Activated CD8-positive, alpha-beta T cell treated with anti-CD3 and anti-CD28 coated beads for 36 hours (primary cell): ENCODE measurements around the gene NABP1. TPM values are rescaled to one million over a fixed set of nuclear protein-coding genes. Genes with fewer than 3 reads are reported as not detected.

Source experiments
- ATAC-seq: fragments of 200-7000 bp; cut with Tn5 transposase; one replicate; pipeline ENCODE4 v1.10.0; 2021; ENCODE audit warnings: mild to moderate bottlenecking, moderate library complexity
- CTCF ChIA-PET: fragments of 350-600 bp; sonication (Branson Sonifier 250); formaldehyde crosslinking; loops from one replicate; lab custom pipeline; 2021; ENCODE audit warnings: antibody characterized with exemption; lab: Charles Lee
- POLR2A ChIA-PET: fragments of 350-600 bp; sonication (Branson Sonifier 250); formaldehyde crosslinking; loops from one replicate; lab custom pipeline; 2021; ENCODE audit warnings: antibody characterized with exemption; lab: Charles Lee
- DNase-seq: peaks from one replicate; pipeline ENCODE4 v3.0.0-alpha.2; 2020
- H3K27ac Mint-ChIP-seq: one replicate; pipeline ENCODE4 v1.8.0; 2021; ENCODE audit warnings: mild to moderate bottlenecking, mixed read lengths
- H3K27me3 Mint-ChIP-seq: one replicate; pipeline ENCODE4 v1.8.0; 2021; ENCODE audit warnings: mixed read lengths
- H3K36me3 Mint-ChIP-seq: one replicate; pipeline ENCODE4 v1.8.0; 2021; ENCODE audit warnings: low read depth, mixed read lengths
- H3K4me1 Mint-ChIP-seq: one replicate; pipeline ENCODE4 v1.8.0; 2021; ENCODE audit warnings: low read depth, mixed read lengths
- H3K4me3 Mint-ChIP-seq: one replicate; pipeline ENCODE4 v1.8.0; 2021; ENCODE audit warnings: mild to moderate bottlenecking, moderate library complexity, mixed read lengths
- H3K9me3 Mint-ChIP-seq: one replicate; pipeline ENCODE4 v1.8.0; 2021; ENCODE audit warnings: mixed read lengths
- CTCF ChIP-seq: fragments of 200-600 bp; IDR thresholded peaks from one replicate; pipeline ENCODE4 v1.8.0; 2022; ENCODE audit warnings: antibody characterized with exemption, mild to moderate bottlenecking
- intact Hi-C: fragments of 100-400 bp; cut with micrococcal nuclease; formaldehyde crosslinking; loops from one replicate; pipeline ENCODE4 v1.10.0; 2022
- total RNA-seq, 2 experiments: library from RNA; stranded (reverse); gene quantifications; one replicate each; pipeline ENCODE4 v1.2.3, GENCODE V29; 2021

NABP1 gene
- total RNA-seq, 2 experiments from 2014 or later, result 30.5 to 31.7 TPM

GRCh38 chr2:191653667-191654391 lies 24.1 kb upstream of the NABP1 start:
- POLR2A ChIA-PET, result interaction anchor here (2.1 kb wide), 1 partner anchor 23 kb away, joined by 6 read pairs; the partner anchor contains the start of gene NABP1
- intact Hi-C loops, result no loop called here
- Mint-ChIP-seq H3K36me3 (no peaks in the 10 kb centered on the region), H3K9me3 (no peaks in the 10 kb centered on the region), H3K27ac (no peak overlapping the region), H3K27me3 (no peaks in the 10 kb centered on the region), H3K4me3 (no peak overlapping the region), H3K4me1 (peaks cover 10% of the 10 kb centered on the region)
- CTCF ChIA-PET, result no interaction called here
- ATAC-seq (no peak), DNase-seq (no peak)
- no peak for TF ChIP-seq CTCF

GRCh38 chr2:191656391-191656790 lies 21.5 kb upstream of the NABP1 start:
- Mint-ChIP-seq H3K4me3 (no peak overlapping the region), H3K9me3 (no peaks in the 10 kb centered on the region), H3K36me3 (no peaks in the 10 kb centered on the region), H3K27me3 (no peaks in the 10 kb centered on the region), H3K27ac (no peak overlapping the region), H3K4me1 (peaks cover 2% of the 10 kb centered on the region)
- POLR2A ChIA-PET, result interaction anchor here (1.6 kb wide), 1 partner anchor 21 kb away, joined by 6 read pairs; the partner anchor contains the start of gene NABP1
- ATAC-seq (no peak), DNase-seq (no peak)
- intact Hi-C loops, result no loop called here
- TF ChIP-seq CTCF, result no peak
- CTCF ChIA-PET, result interaction anchor here (1.1 kb wide), 1 partner anchor 18 kb away, joined by 3 read pairs; no protein-coding TSS in a partner anchor

GRCh38 chr2:191656792-191657191 lies 21.1 kb upstream of the NABP1 start:
- no peak overlapping the region for H3K4me3 Mint-ChIP-seq
- no peaks in the 10 kb centered on the region for H3K36me3 Mint-ChIP-seq
- no peaks in the 10 kb centered on the region for H3K9me3 Mint-ChIP-seq
- CTCF ChIA-PET, result interaction anchor here (1.1 kb wide), 1 partner anchor 18 kb away, joined by 3 read pairs; no protein-coding TSS in a partner anchor
- no peaks in the 10 kb centered on the region for H3K27me3 Mint-ChIP-seq
- intact Hi-C loops, result no loop called here
- TF ChIP-seq CTCF, result no peak
- POLR2A ChIA-PET, result interaction anchor here (1.6 kb wide), 1 partner anchor 21 kb away, joined by 6 read pairs; the partner anchor contains the start of gene NABP1
- ATAC-seq (no peak), DNase-seq (no peak)
- H3K4me1 Mint-ChIP-seq, result peaks cover 2% of the 10 kb centered on the region
- no peak overlapping the region for H3K27ac Mint-ChIP-seq

- H3K4me1 Mint-ChIP-seq, result peaks cover 2% of the 10 kb centered on the region
- CTCF ChIA-PET, result interaction anchor here (0.9 to 1.4 kb wide), 2 partner anchors 33 to 91 kb away, joined by 3 to 4 read pairs; no protein-coding TSS in a partner anchor
- H3K4me3 Mint-ChIP-seq, result no peak overlapping the region
- H3K36me3 Mint-ChIP-seq, result no peaks in the 10 kb centered on the region
- DNase-seq (no peak), ATAC-seq (no peak)
- POLR2A ChIA-PET, result interaction anchor here (1.6 kb wide), 1 partner anchor 19 kb away, joined by 6 read pairs; the partner anchor contains the start of gene NABP1
- no peak overlapping the region for H3K27ac Mint-ChIP-seq
- no peaks in the 10 kb centered on the region for H3K9me3 Mint-ChIP-seq
- intact Hi-C loops, result no loop called here
- H3K27me3 Mint-ChIP-seq, result no peaks in the 10 kb centered on the region
- TF ChIP-seq CTCF, result no peak
Measured at GRCh38 chr2:191657977-191658376, 20.0 kb upstream of the NABP1 start.

- CTCF ChIA-PET, result interaction anchor here (1.0 to 1.6 kb wide), 4 partner anchors 10 to 92 kb away, joined by 3 to 4 read pairs (median 4); no protein-coding TSS in a partner anchor
- H3K4me1 Mint-ChIP-seq, result peaks cover 2% of the 10 kb centered on the region
- intact Hi-C loops, result no loop called here
- H3K36me3 Mint-ChIP-seq, result no peaks in the 10 kb centered on the region
- POLR2A ChIA-PET, result interaction anchor here (1.3 kb wide), 1 partner anchor 18 kb away, joined by 4 read pairs; the partner anchor contains the start of gene NABP1
- ATAC-seq (no peak), DNase-seq (no peak)
- no peak overlapping the region for H3K4me3 Mint-ChIP-seq
- H3K27me3 Mint-ChIP-seq, result no peaks in the 10 kb centered on the region
- H3K27ac Mint-ChIP-seq, result no peak overlapping the region
- no peak for TF ChIP-seq CTCF
- peaks cover 2% of the 10 kb centered on the region for H3K9me3 Mint-ChIP-seq
Measured at GRCh38 chr2:191659198-191659597, 18.7 kb upstream of the NABP1 start.
